T-cell (primary cell): ENCODE measurements around the gene SOS1. TPM values are rescaled to one million over a fixed set of nuclear protein-coding genes. Genes with fewer than 3 reads are reported as not detected.
"Not testable (repeated sequence)": the region's sequence is repeated elsewhere in the genome, so short reads cannot be mapped to it uniquely, and the experiment has no call there.

Experiments used
- ATAC-seq, 4 experiments: fragments of 200-7000 bp in 3 of 4; fragments of 150-1000 bp in 1 of 4; cut with Tn5 transposase; replicated peaks in 1 of 4; 1 replicate in 3 of 4; 2 replicates in 1 of 4; pipeline ENCODE4 v1.10.0; 2021; ENCODE audit warnings: moderate library complexity in 3 of 4, mild to moderate bottlenecking in 2 of 4, moderate number of reproducible peaks in 1 of 4
- CTCF ChIA-PET, 2 donors: fragments of 300-600 bp; sonication (Branson Sonifier 250); formaldehyde crosslinking; loops; one replicate each; lab custom pipeline; 2022; ENCODE audit warnings: antibody characterized with exemption in 2 of 2; lab: Charles Lee
- POLR2A ChIA-PET, 2 donors: fragments of 300-600 bp; sonication (Branson Sonifier 250); formaldehyde crosslinking; loops; one replicate each; lab custom pipeline; 2022; ENCODE audit warnings: antibody characterized with exemption in 2 of 2; lab: Charles Lee
- DNase-seq, 35 experiments: peaks; one replicate each; pipeline versions ENCODE4 v3.0.0 to v3.0.0-alpha.2; 2013 to 2023
- H3K27ac ChIP-seq: one replicate; pipeline ENCODE4 v1.5.1; 2013; ENCODE audit warnings: low read length
- H3K27me3 ChIP-seq, 2 experiments: replicated peaks in 1 of 2; 1 replicate in 1 of 2; 2 replicates in 1 of 2; pipeline versions ENCODE4 v1.6.1 to v1.7.0; 2013; ENCODE audit warnings: low read length in 1 of 2, mixed read lengths in 1 of 2; ENCODE audit not compliant: control insufficient read depth in 2 of 2, insufficient read depth in 2 of 2; ENCODE audit errors: extremely low read depth in 1 of 2
- H3K36me3 ChIP-seq, 2 donors: 1 replicate in 1 of 2; 2 replicates in 1 of 2; pipeline versions ENCODE4 v1.6.1 to v1.7.0; 2013; ENCODE audit warnings: low read length in 1 of 2; ENCODE audit not compliant: control insufficient read depth in 2 of 2, insufficient read depth in 1 of 2; ENCODE audit errors: extremely low read depth in 1 of 2
- H3K4me1 ChIP-seq, 2 experiments: 1 replicate in 1 of 2; 2 replicates in 1 of 2; pipeline versions ENCODE4 v1.6.1 to v1.7.0; 2013; ENCODE audit warnings: low read length in 2 of 2, mixed read lengths in 1 of 2; ENCODE audit not compliant: insufficient read depth in 2 of 2, control insufficient read depth in 1 of 2; ENCODE audit errors: extremely low read depth in 1 of 2
- H3K4me3 ChIP-seq, 2 donors: 1 replicate in 1 of 2; 2 replicates in 1 of 2; pipeline versions ENCODE4 v1.5.1 to v1.7.0; 2013; ENCODE audit warnings: mild to moderate bottlenecking in 2 of 2, low read length in 1 of 2, moderate library complexity in 1 of 2; ENCODE audit not compliant: control insufficient read depth in 1 of 2; ENCODE audit errors: extremely low read depth in 1 of 2
- H3K9me3 ChIP-seq: 2 replicates; pipeline ENCODE4 v1.7.0; 2013
- H3K27ac Mint-ChIP-seq, 2 donors: one replicate each; pipeline ENCODE4 v1.8.0; 2020 to 2021; ENCODE audit warnings: mild to moderate bottlenecking in 2 of 2, mixed read lengths in 2 of 2
- H3K27me3 Mint-ChIP-seq, 2 donors: one replicate each; pipeline ENCODE4 v1.8.0; 2021 to 2022; ENCODE audit warnings: mixed read lengths in 2 of 2
- H3K36me3 Mint-ChIP-seq: one replicate; pipeline ENCODE4 v1.8.0; 2021; ENCODE audit warnings: mixed read lengths
- H3K4me1 Mint-ChIP-seq, 3 donors: one replicate each; pipeline ENCODE4 v1.8.0; 2020 to 2022; ENCODE audit warnings: mixed read lengths in 3 of 3, mild to moderate bottlenecking in 1 of 3
- H3K4me3 Mint-ChIP-seq, 3 donors: one replicate each; pipeline ENCODE4 v1.8.0; 2020 to 2022; ENCODE audit warnings: mild to moderate bottlenecking in 3 of 3, mixed read lengths in 3 of 3, moderate library complexity in 3 of 3
- H3K9me3 Mint-ChIP-seq, 3 donors: one replicate each; pipeline ENCODE4 v1.8.0; 2020 to 2022; ENCODE audit warnings: mixed read lengths in 3 of 3
- WGBS: methylation state at CpG from one replicate; pipeline ENCODE4 v1.1.5; 2013; ENCODE audit warnings: missing lambda C conversion rate; ENCODE audit not compliant: insufficient coverage; 5-methylcytosine and 5-hydroxymethylcytosine counted together
- total RNA-seq, 35 experiments: library from RNA in 6 of 35; stranded (reverse) in 6 of 35; fragments of 120-200 nt in 1 of 35; gene quantifications; one replicate each; pipeline versions ENCODE4 v1.2.1 to v1.2.4 and lab custom pipeline; 2013 to 2026

Gene SOS1
- total RNA-seq, 5 donors from 2014 or later (not counting 1 experiment from before 2014, with no cell fraction given) = 44.3 to 138 (median 82.9) TPM

DNA sequence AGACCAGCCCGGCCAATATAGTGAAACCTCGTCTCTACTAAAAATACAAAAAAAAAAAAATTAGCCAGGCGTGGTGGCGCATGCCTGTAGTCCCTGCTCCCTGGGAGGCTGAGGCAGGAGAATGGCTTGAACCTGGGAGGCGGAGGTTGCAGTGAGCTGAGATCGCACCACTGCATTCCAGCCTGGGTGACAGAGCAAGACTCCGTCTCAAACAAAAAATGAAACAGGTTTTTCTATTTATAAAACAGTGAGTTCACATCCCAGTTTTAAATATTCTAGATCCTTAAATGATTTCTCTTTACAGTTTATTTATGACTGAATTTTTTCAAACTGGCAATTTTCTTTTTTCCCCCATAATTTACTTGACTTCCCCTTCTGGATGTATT, 20.1 kb upstream of the SOS1 start:
- H3K27me3 Mint-ChIP-seq, DNase-seq, H3K27ac ChIP-seq, H3K27me3 ChIP-seq, H3K9me3 ChIP-seq, CTCF ChIA-PET, H3K36me3 ChIP-seq, POLR2A ChIA-PET, ATAC-seq, H3K9me3 Mint-ChIP-seq, H3K36me3 Mint-ChIP-seq, H3K4me3 Mint-ChIP-seq, H3K4me3 ChIP-seq: not testable (repeated sequence)
- H3K4me1 ChIP-seq = peaks cover 6 to 23% of the 10 kb centered on the region in 2 experiments
- WGBS = no CpG with 5 or more reads among the region's 7 CpGs
- H3K4me1 Mint-ChIP-seq = peaks cover 25 to 73% (median 44%) of the 10 kb centered on the region in 3 donors
- peak overlapping the region in 1 of 2 donors; percentile 90 for H3K27ac Mint-ChIP-seq

GRCh38 chr2:39140322-39140847, 19.5 kb upstream of the SOS1 start:
- Histone ChIP-seq H3K9me3 (no peaks in the 10 kb centered on the region), H3K4me1 (peaks cover 10 to 29% of the 10 kb centered on the region in 2 experiments), H3K27ac (no peak overlapping the region), H3K36me3 (no peaks in the 10 kb centered on the region), H3K27me3 (no peaks in the 10 kb centered on the region), H3K4me3 (no peak overlapping the region)
- no peak for ATAC-seq
- Mint-ChIP-seq H3K27me3 (no peaks in the 10 kb centered on the region), H3K9me3 (no peaks in the 10 kb centered on the region), H3K4me1 (peaks cover 31 to 79% (median 49%) of the 10 kb centered on the region in 3 donors), H3K27ac (peak overlapping the region in 1 of 2 donors; percentile 79), H3K36me3 (no peaks in the 10 kb centered on the region), H3K4me3 (no peak overlapping the region)
- no peak for DNase-seq
- ChIA-PET POLR2A (no interaction called here), CTCF (interaction anchor here in 1 of 2 donors (1.3 kb wide), 1 partner anchor 16 kb away, joined by 3 read pairs; no protein-coding TSS in a partner anchor)
- 100% methylated on average over 1 of the region's 3 CpGs for WGBS

- Histone ChIP-seq H3K4me1 (peaks cover 11 to 31% of the 10 kb centered on the region in 2 experiments), H3K9me3 (no peaks in the 10 kb centered on the region), H3K27ac (no peak overlapping the region), H3K27me3 (no peaks in the 10 kb centered on the region), H3K4me3 (no peak overlapping the region), H3K36me3 (no peaks in the 10 kb centered on the region)
- peak overlapping the region; percentile 13 to 79 for H3K27ac Mint-ChIP-seq
- ChIA-PET POLR2A (no interaction called here), CTCF (interaction anchor here in 1 of 2 donors (1.3 kb wide), 1 partner anchor 16 kb away, joined by 3 read pairs; no protein-coding TSS in a partner anchor)
- no peak overlapping the region for H3K4me3 Mint-ChIP-seq
- no peaks in the 10 kb centered on the region for H3K27me3 Mint-ChIP-seq
- no peaks in the 10 kb centered on the region for H3K36me3 Mint-ChIP-seq
- peaks cover 33 to 80% (median 50%) of the 10 kb centered on the region in 3 donors for H3K4me1 Mint-ChIP-seq
- ATAC-seq = no peak
- no peak for DNase-seq
- no CpG with 5 or more reads among the region's 2 CpGs for WGBS
- no peaks in the 10 kb centered on the region for H3K9me3 Mint-ChIP-seq
These were observed 18.8 kb upstream of the SOS1 start for GRCh38 chr2:39139511-39140237.

- WGBS = 67% methylated on average over 1 of the region's 8 CpGs
- no peak overlapping the region for H3K4me3 ChIP-seq
- Mint-ChIP-seq H3K27me3 (no peaks in the 10 kb centered on the region), H3K4me3 (no peak overlapping the region), H3K9me3 (no peaks in the 10 kb centered on the region), H3K4me1 (peaks cover 39 to 84% (median 50%) of the 10 kb centered on the region in 3 donors), H3K27ac (peak overlapping the region; percentile 13 to 79), H3K36me3 (no peaks in the 10 kb centered on the region)
- DNase-seq (no peak), ATAC-seq (no peak)
- ChIA-PET CTCF (no interaction called here), POLR2A (no interaction called here)
- no peaks in the 10 kb centered on the region for H3K9me3 ChIP-seq
- peaks cover 11 to 33% of the 10 kb centered on the region in 2 experiments for H3K4me1 ChIP-seq
- no peaks in the 10 kb centered on the region for H3K27me3 ChIP-seq
- H3K27ac ChIP-seq = no peak overlapping the region
- H3K36me3 ChIP-seq = no peaks in the 10 kb centered on the region
These were observed 18.0 kb upstream of the SOS1 start for GRCh38 chr2:39138837-39139211.

- H3K9me3 ChIP-seq, H3K27me3 Mint-ChIP-seq, POLR2A ChIA-PET, H3K36me3 ChIP-seq, ATAC-seq, H3K27me3 ChIP-seq, H3K27ac ChIP-seq, H3K36me3 Mint-ChIP-seq, CTCF ChIA-PET, H3K4me3 Mint-ChIP-seq, H3K4me3 ChIP-seq, H3K9me3 Mint-ChIP-seq, DNase-seq: not testable (repeated sequence)
- H3K27ac Mint-ChIP-seq = peak overlapping the region in 1 of 2 donors; percentile 79
- 100% methylated on average over 7 of the region's 18 CpGs for WGBS
- peaks cover 43 to 84% (median 51%) of the 10 kb centered on the region in 3 donors for H3K4me1 Mint-ChIP-seq
- peaks cover 11 to 35% of the 10 kb centered on the region in 2 experiments for H3K4me1 ChIP-seq
These were observed 17.5 kb upstream of the SOS1 start for GRCh38 chr2:39138187-39138836.

DNA sequence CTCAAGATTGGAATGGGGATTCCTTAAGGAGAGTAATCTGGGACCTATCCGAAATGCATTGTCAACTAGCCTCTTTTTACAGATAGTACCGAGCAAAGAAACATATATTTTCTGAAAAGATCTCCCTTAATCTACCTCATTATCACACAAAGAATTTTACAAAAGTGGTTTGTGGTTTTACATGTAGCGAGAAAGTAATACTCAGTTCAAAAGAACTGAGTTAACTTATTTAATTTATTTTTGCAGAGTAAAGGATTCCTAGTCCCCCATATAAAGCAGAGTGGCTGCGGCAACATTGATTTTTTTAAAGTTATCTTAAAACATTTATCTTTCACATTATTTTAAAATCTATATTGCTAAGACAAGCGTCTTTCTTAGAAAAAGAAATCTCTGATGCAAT, 15.9 kb upstream of the SOS1 start:
- no CpG with 5 or more reads among the region's 5 CpGs for WGBS

More for the DNA sequence above, 15.9 kb upstream of the SOS1 start:
- H3K4me3 Mint-ChIP-seq = peak overlapping the region in 2 of 3 donors; percentile 43 to 73
- peak overlapping the region; percentile 91 to 94 for H3K27ac Mint-ChIP-seq
- Histone ChIP-seq H3K4me3 (peak overlapping the region in 1 of 2 donors; percentile 18), H3K27ac (peak overlapping the region; percentile 44), H3K4me1 (peaks cover 11 to 33% of the 10 kb centered on the region in 2 experiments), H3K9me3 (no peaks in the 10 kb centered on the region), H3K27me3 (no peaks in the 10 kb centered on the region), H3K36me3 (no peaks in the 10 kb centered on the region)
- no peak for DNase-seq
- no peaks in the 10 kb centered on the region for H3K9me3 Mint-ChIP-seq
- H3K4me1 Mint-ChIP-seq = peaks cover 41 to 81% (median 43%) of the 10 kb centered on the region in 3 donors
- no peaks in the 10 kb centered on the region for H3K36me3 Mint-ChIP-seq
- ChIA-PET POLR2A (interaction anchor here in 1 of 2 donors (0.6 kb wide), 1 partner anchor 71 kb away, joined by 4 read pairs; no protein-coding TSS in a partner anchor), CTCF (no interaction called here)
- ATAC-seq = peak; percentile 58 to 75 (median 69)
- no peaks in the 10 kb centered on the region for H3K27me3 Mint-ChIP-seq
